Myocyte (in vitro differentiated cells): ENCODE measurements around the gene GABBR1. TPM values are rescaled to one million over a fixed set of nuclear protein-coding genes. Genes with fewer than 3 reads are reported as not detected.

Experiments
- total RNA-seq: library from RNA; depleted of rRNA; stranded (reverse); fragments of >200 nt; gene quantifications from 2 replicates; pipeline ENCODE4 v1.2.3, GENCODE V29; 2014

GABBR1 gene
- total RNA-seq, 1 donor from 2014 or later, result 7.8 TPM

Other genes with a start within 250 kb of the GABBR1 start
- not detected in 2 replicates for gene OR12D2, start 237.6 kb downstream of the GABBR1 start, total RNA-seq
- not detected in 2 replicates for gene OR12D1, start 218.3 kb downstream of the GABBR1 start, total RNA-seq
- not detected in 2 replicates for gene OR10C1, start 193.9 kb downstream of the GABBR1 start, total RNA-seq
- gene OR11A1, start 176.1 kb downstream of the GABBR1 start, total RNA-seq, result not detected in 2 replicates
- gene OR2H1, start 176.0 kb downstream of the GABBR1 start, total RNA-seq, result not detected in 2 replicates
- gene MAS1L, start 145.2 kb downstream of the GABBR1 start, total RNA-seq, result not detected in 2 replicates
- gene UBD, start 73.5 kb downstream of the GABBR1 start, total RNA-seq, result not detected in 2 replicates
- not detected in 2 replicates for gene OR2H2, start 48.1 kb downstream of the GABBR1 start, total RNA-seq
- gene MOG, start 23.9 kb upstream of the GABBR1 start, total RNA-seq, result not detected in 2 replicates
- gene ZFP57, start 48.0 kb upstream of the GABBR1 start, total RNA-seq, result not detected in 2 replicates
- gene HLA-F, start 90.3 kb upstream of the GABBR1 start, total RNA-seq, result 6.8 TPM in 2 replicates
- gene HLA-G, start 194.6 kb upstream of the GABBR1 start, total RNA-seq, result not detected in 2 replicates